Neutrophil (primary cell): ENCODE measurements around the gene RASA2.

Experiments used
- H3K27ac ChIP-seq: fragments of 200-600 bp; sonication (generic); 2 replicates; pipeline ENCODE4 v1.5.1; 2016; ENCODE audit warnings: mild to moderate bottlenecking, moderate library complexity
- H3K27me3 ChIP-seq: fragments of 200-600 bp; sonication (generic); 2 replicates; pipeline ENCODE4 v1.6.0; 2016; ENCODE audit warnings: mild to moderate bottlenecking
- H3K36me3 ChIP-seq: fragments of 200-600 bp; sonication (generic); 2 replicates; pipeline ENCODE4 v1.5.1; 2017
- H3K4me1 ChIP-seq, 2 experiments: fragments of 200-600 bp in 1 of 2; sonication (generic) in 1 of 2; 1 replicate in 1 of 2; 2 replicates in 1 of 2; pipeline versions ENCODE4 v1.5.1 to v1.6.1; 2013 to 2016; ENCODE audit warnings: low read depth in 1 of 2, low read length in 1 of 2, mild to moderate bottlenecking in 1 of 2, moderate library complexity in 1 of 2; ENCODE audit not compliant: control insufficient read depth in 1 of 2, insufficient read depth in 1 of 2
- H3K4me3 ChIP-seq, 2 experiments: fragments of 200-600 bp in 1 of 2; sonication (generic) in 1 of 2; 1 replicate in 1 of 2; 2 replicates in 1 of 2; pipeline ENCODE4 v1.5.1; 2013 to 2016; ENCODE audit warnings: low read depth in 1 of 2, low read length in 1 of 2, mild to moderate bottlenecking in 1 of 2, moderate library complexity in 1 of 2
- H3K9me3 ChIP-seq: fragments of 200-600 bp; sonication (generic); 2 replicates; pipeline ENCODE4 v1.5.1; 2016
- CTCF ChIP-seq: fragments of 200-600 bp; sonication (generic); IDR thresholded peaks from 2 replicates; pipeline ENCODE4 v1.5.1; 2016; ENCODE audit warnings: antibody characterized with exemption

The RASA2 gene

GRCh38 chr3:141542202-141542969 is 55.6 kb downstream of the RASA2 start:
- peaks cover 27% of the 10 kb centered on the region for H3K36me3 ChIP-seq
- no peak overlapping the region for H3K4me3 ChIP-seq
- no peak for TF ChIP-seq CTCF
- H3K4me1 ChIP-seq, result peaks cover 12 to 13% of the 10 kb centered on the region in 2 experiments
- no peak overlapping the region for H3K27ac ChIP-seq
- H3K27me3 ChIP-seq, result no peaks in the 10 kb centered on the region
- no peaks in the 10 kb centered on the region for H3K9me3 ChIP-seq

- Histone ChIP-seq H3K36me3 (peaks cover 22% of the 10 kb centered on the region), H3K27ac (no peak overlapping the region), H3K27me3 (no peaks in the 10 kb centered on the region), H3K4me3 (no peak overlapping the region), H3K4me1 (peaks cover 12 to 13% of the 10 kb centered on the region in 2 experiments), H3K9me3 (no peaks in the 10 kb centered on the region)
- no peak for TF ChIP-seq CTCF
These were observed 56.2 kb downstream of the RASA2 start for GRCh38 chr3:141542989-141543388.

- H3K4me1 ChIP-seq, result no peaks in the 10 kb centered on the region
- no peak overlapping the region for H3K4me3 ChIP-seq
- peaks cover 22% of the 10 kb centered on the region for H3K36me3 ChIP-seq
- no peaks in the 10 kb centered on the region for H3K27me3 ChIP-seq
- no peaks in the 10 kb centered on the region for H3K9me3 ChIP-seq
- no peak for TF ChIP-seq CTCF
- H3K27ac ChIP-seq, result no peak overlapping the region
These were observed 57.9 kb downstream of the RASA2 start for GRCh38 chr3:141544697-141545096.

- no peak overlapping the region for H3K27ac ChIP-seq
- H3K27me3 ChIP-seq, result no peaks in the 10 kb centered on the region
- no peaks in the 10 kb centered on the region for H3K9me3 ChIP-seq
- no peak for TF ChIP-seq CTCF
- H3K36me3 ChIP-seq, result peaks cover 13% of the 10 kb centered on the region
- peaks cover 0 to 2% of the 10 kb centered on the region in 2 experiments for H3K4me1 ChIP-seq
- no peak overlapping the region for H3K4me3 ChIP-seq
These were observed 59.3 kb downstream of the RASA2 start for GRCh38 chr3:141546081-141546480.

GRCh38 chr3:141546586-141546985 is 59.8 kb downstream of the RASA2 start:
- Histone ChIP-seq H3K27me3 (no peaks in the 10 kb centered on the region), H3K4me1 (peaks cover 0 to 7% of the 10 kb centered on the region in 2 experiments), H3K27ac (no peak overlapping the region), H3K4me3 (no peak overlapping the region), H3K9me3 (no peaks in the 10 kb centered on the region), H3K36me3 (peaks cover 13% of the 10 kb centered on the region)
- TF ChIP-seq CTCF, result no peak
